IMR-90 (cell line): ENCODE measurements around the gene WDR13. TPM values are rescaled to one million over a fixed set of nuclear protein-coding genes. Genes with fewer than 3 reads are reported as not detected.

ENCODE experiments used
- ATAC-seq: fragments of 200-7000 bp; cut with Tn5 transposase; 2 replicates; pipeline ENCODE4 v1.9.1; 2020; ENCODE audit warnings: low read depth, mild to moderate bottlenecking, moderate library complexity
- BruUV-seq: library from RNA; stranded (reverse); fragments of 400-500 nt; replicated peaks from 2 replicates; lab custom pipeline; 2021; lab: Mats Ljungman, UMichigan
- CTCF ChIA-PET: fragments of 300-600 bp; formaldehyde crosslinking; extraction: SDS; loops from one replicate; lab custom pipeline; 2021; ENCODE audit warnings: antibody characterized with exemption; lab: Yijun Ruan, JAX
- POLR2A ChIA-PET: fragments of 300-600 bp; sonication (Branson Sonifier 250); formaldehyde crosslinking; loops from one replicate; lab custom pipeline; 2022; ENCODE audit warnings: antibody characterized with exemption; ENCODE audit not compliant: unreplicated experiment; lab: Charles Lee
- DNase-seq: peaks from one replicate; pipeline ENCODE4 v3.0.0; 2013
- H2AFZ ChIP-seq: replicated peaks from 2 replicates; pipeline ENCODE3; 2013; ENCODE audit warnings: low read length, mild to moderate bottlenecking; ENCODE audit not compliant: poor library complexity
- H2AK5ac ChIP-seq: 2 replicates; pipeline ENCODE4 v1.6.1; 2013; ENCODE audit warnings: low read depth, low read length, inconsistent platforms
- H2AK9ac ChIP-seq: replicated peaks from 2 replicates; pipeline ENCODE3; 2013; ENCODE audit warnings: mild to moderate bottlenecking, low read depth, low read length, moderate library complexity; ENCODE audit not compliant: poor library complexity
- H2BK120ac ChIP-seq: 2 replicates; pipeline ENCODE4 v1.6.1; 2013; ENCODE audit warnings: low read depth, low read length, inconsistent platforms
- H2BK15ac ChIP-seq: 3 replicates; pipeline ENCODE4 v1.6.1; 2013; ENCODE audit warnings: low read depth, low read length, inconsistent platforms
- H2BK20ac ChIP-seq: 2 replicates; pipeline ENCODE4 v1.6.1; 2013; ENCODE audit warnings: low read depth, mild to moderate bottlenecking, inconsistent platforms, low read length, moderate library complexity
- H2BK5ac ChIP-seq: 2 replicates; pipeline ENCODE4 v1.6.1; 2013; ENCODE audit warnings: mild to moderate bottlenecking, low read depth, low read length, inconsistent platforms; ENCODE audit not compliant: poor library complexity, severe bottlenecking
- H3K14ac ChIP-seq: replicated peaks from 2 replicates; pipeline ENCODE4 v1.6.1; 2013; ENCODE audit warnings: low read depth, low read length, inconsistent platforms
- H3K18ac ChIP-seq: 2 replicates; pipeline ENCODE4 v1.6.1; 2013; ENCODE audit warnings: low read depth, low read length, control low read depth
- H3K23ac ChIP-seq: 2 replicates; pipeline ENCODE4 v1.6.1; 2013; ENCODE audit warnings: low read depth, low read length, inconsistent platforms
- H3K27ac ChIP-seq: 2 replicates; pipeline ENCODE4 v1.5.1; 2013; ENCODE audit warnings: mild to moderate bottlenecking, control low read depth, low read length; ENCODE audit not compliant: insufficient read depth
- H3K27me3 ChIP-seq: 2 replicates; pipeline ENCODE4 v1.6.1; 2013; ENCODE audit warnings: low read length; ENCODE audit not compliant: control insufficient read depth, insufficient read depth
- H3K36me3 ChIP-seq: 2 replicates; pipeline ENCODE4 v1.6.1; 2013; ENCODE audit warnings: low read length, mixed read lengths; ENCODE audit not compliant: control insufficient read depth, insufficient read depth
- H3K4ac ChIP-seq: 2 replicates; pipeline ENCODE4 v1.6.1; 2013; ENCODE audit warnings: low read depth, low read length, inconsistent platforms
- H3K4me1 ChIP-seq: 2 replicates; pipeline ENCODE4 v1.6.1; 2013; ENCODE audit warnings: low read length, mixed read lengths; ENCODE audit not compliant: control insufficient read depth, insufficient read depth
- H3K4me2 ChIP-seq: 2 replicates; pipeline ENCODE4 v1.6.1; 2013; ENCODE audit warnings: low read depth, mild to moderate bottlenecking, control low read depth, low read length, moderate library complexity
- H3K4me3 ChIP-seq: 2 replicates; pipeline ENCODE4 v1.5.1; 2013; ENCODE audit warnings: low read depth, mild to moderate bottlenecking, control low read depth, low read length, moderate library complexity; ENCODE audit not compliant: insufficient read depth
- H3K56ac ChIP-seq: 2 replicates; pipeline ENCODE4 v1.6.1; 2013; ENCODE audit warnings: low read length, inconsistent platforms; ENCODE audit not compliant: insufficient read depth; ENCODE audit errors: extremely low read depth
- H3K79me1 ChIP-seq, 2 experiments: 2 replicates each; pipeline ENCODE4 v1.6.1; 2013; ENCODE audit warnings: low read length in 2 of 2, inconsistent platforms in 1 of 2, low read depth in 1 of 2
- H3K9ac ChIP-seq: 2 replicates; pipeline ENCODE4 v1.6.1; 2013; ENCODE audit warnings: low read depth, low read length, control low read depth
- H3K9me1 ChIP-seq: 2 replicates; pipeline ENCODE4 v1.6.1; 2013; ENCODE audit warnings: low read length, inconsistent platforms; ENCODE audit not compliant: insufficient read depth
- H3K9me3 ChIP-seq: 2 replicates; pipeline ENCODE4 v1.6.1; 2013; ENCODE audit warnings: low read length; ENCODE audit not compliant: control insufficient read depth, insufficient read depth
- H4K20me1 ChIP-seq: 2 replicates; pipeline ENCODE4 v1.6.1; 2013; ENCODE audit warnings: low read length, inconsistent platforms; ENCODE audit not compliant: insufficient read depth
- H4K5ac ChIP-seq: 2 replicates; pipeline ENCODE4 v1.6.1; 2013; ENCODE audit warnings: mild to moderate bottlenecking, low read depth, low read length, control low read depth
- H4K8ac ChIP-seq, 2 experiments: 2 replicates each; pipeline ENCODE4 v1.6.1; 2013; ENCODE audit warnings: low read depth in 2 of 2, low read length in 2 of 2, control low read depth in 1 of 2, inconsistent platforms in 1 of 2
- H4K91ac ChIP-seq: 2 replicates; pipeline ENCODE4 v1.6.1; 2013; ENCODE audit warnings: low read depth, low read length, inconsistent platforms; ENCODE audit not compliant: insufficient read depth
- BHLHE40 ChIP-seq: fragments of 150-350 bp; IDR thresholded peaks from 2 replicates; pipeline ENCODE4 v1.6.1; 2016; ENCODE audit warnings: mild to moderate bottlenecking, low read depth, low read length
- CEBPB ChIP-seq: IDR thresholded peaks from 2 replicates; pipeline ENCODE4 v1.6.1; 2012; ENCODE audit warnings: low read depth, low read length, improper control_type of control experiment
- CHD1 ChIP-seq: IDR thresholded peaks from 2 replicates; pipeline ENCODE4 v1.6.1; 2012; ENCODE audit warnings: low read depth, low read length, improper control_type of control experiment
- ELK1 ChIP-seq: fragments of 150-350 bp; IDR thresholded peaks from 2 replicates; pipeline ENCODE4 v1.6.1; 2016; ENCODE audit warnings: low read depth, mild to moderate bottlenecking, low read length, moderate library complexity, borderline replicate concordance
- FOS ChIP-seq: fragments of 150-350 bp; IDR thresholded peaks from 2 replicates; pipeline ENCODE4 v1.6.1; 2016; ENCODE audit warnings: low read depth, low read length
- MAFK ChIP-seq: IDR thresholded peaks from 2 replicates; pipeline ENCODE4 v1.6.1; 2012; ENCODE audit warnings: low read depth, low read length, improper control_type of control experiment
- MAZ ChIP-seq: IDR thresholded peaks from 2 replicates; pipeline ENCODE4 v1.6.1; 2012; ENCODE audit warnings: low read depth, mild to moderate bottlenecking, low read length, improper control_type of control experiment, moderate library complexity, borderline replicate concordance
- MXI1 ChIP-seq: IDR thresholded peaks from 2 replicates; pipeline ENCODE4 v1.6.1; 2012; ENCODE audit warnings: low read depth, mild to moderate bottlenecking, low read length, moderate library complexity, borderline replicate concordance
- NFE2L2 ChIP-seq: fragments of 150-350 bp; IDR thresholded peaks from 2 replicates; pipeline ENCODE4 v1.6.1; 2016; ENCODE audit warnings: low read depth, mild to moderate bottlenecking, low read length
- POLR2A ChIP-seq: IDR thresholded peaks from 2 replicates; pipeline ENCODE4 v1.6.1; 2012; ENCODE audit warnings: mild to moderate bottlenecking, low read depth, low read length
- RAD21 ChIP-seq: IDR thresholded peaks from 2 replicates; pipeline ENCODE4 v1.6.1; 2012; ENCODE audit warnings: low read length, improper control_type of control experiment
- RCOR1 ChIP-seq: IDR thresholded peaks from 2 replicates; pipeline ENCODE4 v1.6.1; 2012; ENCODE audit warnings: mild to moderate bottlenecking, low read length, improper control_type of control experiment; ENCODE audit not compliant: insufficient replicate concordance
- RFX5 ChIP-seq: IDR thresholded peaks from 2 replicates; pipeline ENCODE4 v1.8.0; 2012; ENCODE audit warnings: low read depth, mild to moderate bottlenecking, low read length, moderate library complexity
- SMC3 ChIP-seq: fragments of 150-350 bp; IDR thresholded peaks from 2 replicates; pipeline ENCODE4 v1.6.1; 2016; ENCODE audit warnings: low read depth, mild to moderate bottlenecking, antibody characterized with exemption, low read length, moderate library complexity
- WGBS, 2 experiments: methylation state at CpG; one replicate each; pipeline versions ENCODE4 v1.1.5 to v1.1.7; 2013; ENCODE audit warnings: missing lambda C conversion rate in 2 of 2; ENCODE audit not compliant: insufficient read length in 1 of 2; ENCODE audit errors: extremely low coverage in 2 of 2; 5-methylcytosine and 5-hydroxymethylcytosine counted together
- dilution Hi-C: fragments of 300-500 bp; cut with HindIII; formaldehyde crosslinking; loops from one replicate; pipeline ENCODE4 v1.14.3; 2018; ENCODE audit warnings: low sequenced_read_pairs; ENCODE audit not compliant: unreplicated experiment
- in situ Hi-C: fragments of 300-500 bp; cut with MboI; formaldehyde crosslinking; loops from 3 replicates; pipeline ENCODE4 v1.14.3; 2019; ENCODE audit warnings: low sequenced_read_pairs, inconsistent platforms, mixed read lengths
- intact Hi-C: fragments of 100-400 bp; cut with micrococcal nuclease; formaldehyde crosslinking; loops from 2 replicates; pipeline ENCODE4 v1.10.0; 2022
- polyA plus RNA-seq, 3 experiments: library from polyadenylated mRNA; depleted of rRNA; stranded (reverse); fragments of >200 nt; gene quantifications; 2 replicates each; pipeline ENCODE4 v1.2.3, GENCODE V29; 2012; ENCODE audit warnings: low replicate concordance in 1 of 3
- total RNA-seq: library from RNA; depleted of rRNA; stranded (reverse); fragments of >200 nt; gene quantifications from 2 replicates; pipeline ENCODE4 v1.2.3, GENCODE V29; 2012
- TF ChIP-seq, protein P1 (sequence below): fragments of 150-350 bp; IDR thresholded peaks from 2 replicates; pipeline ENCODE4 v1.6.1; 2017; ENCODE audit warnings: mild to moderate bottlenecking, antibody characterized with exemption, low read length, low read depth
- TF ChIP-seq, protein P2 (sequence below): conservative IDR thresholded peaks from 2 replicates; pipeline ENCODE4 v1.5.1; 2012; ENCODE audit warnings: mild to moderate bottlenecking, low read depth, low read length, improper control_type of control experiment

Gene WDR13
- total and polyA plus RNA-seq, 2 of the 4 experiments (the other 2 are of a cell fraction), result 62.7 to 153 TPM

DNA sequence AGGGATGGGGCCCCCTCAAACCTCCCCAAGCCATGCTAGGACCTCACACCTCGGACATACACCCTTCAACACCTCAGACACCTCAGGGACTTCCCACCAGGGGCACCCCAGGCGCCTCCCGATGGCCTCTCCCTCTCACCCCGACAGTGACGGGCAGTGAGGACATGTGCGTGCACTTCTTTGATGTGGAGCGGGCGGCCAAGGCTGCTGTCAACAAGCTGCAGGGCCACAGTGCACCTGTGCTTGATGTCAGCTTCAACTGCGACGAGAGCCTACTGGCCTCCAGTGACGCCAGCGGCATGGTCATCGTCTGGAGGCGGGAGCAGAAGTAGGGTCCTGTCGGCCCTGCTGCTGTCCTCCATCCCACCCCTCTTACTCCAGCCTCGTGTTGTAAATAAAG, 7.4 kb downstream of the WDR13 start:
- BruUV-seq, result no TSS peak

More for the DNA sequence above, 7.4 kb downstream of the WDR13 start:
- in situ Hi-C loops, result no loop called here
- Histone ChIP-seq H3K4me1 (no peaks in the 10 kb centered on the region), H2AFZ (peak overlapping the region; percentile 32), H4K5ac (no peak overlapping the region), H3K9me1 (no peaks in the 10 kb centered on the region), H4K20me1 (no peaks in the 10 kb centered on the region), H3K56ac (no peak overlapping the region), H3K27ac (no peak overlapping the region), H3K9ac (no peak overlapping the region), H2BK5ac (no peak overlapping the region), H3K4me3 (no peak overlapping the region), H4K8ac (no peak overlapping the region), H2AK5ac (no peak overlapping the region), H3K18ac (no peak overlapping the region), H3K4me2 (no peak overlapping the region), H3K9me3 (no peaks in the 10 kb centered on the region), H2BK15ac (no peak overlapping the region), H3K14ac (no peak overlapping the region), H3K4ac (no peak overlapping the region), H2BK120ac (no peak overlapping the region), H2BK20ac (no peak overlapping the region), H2AK9ac (no peak overlapping the region), H3K23ac (no peak overlapping the region), H3K36me3 (peaks cover 26% of the 10 kb centered on the region), H3K27me3 (no peaks in the 10 kb centered on the region), H3K79me1 (no peaks in the 10 kb centered on the region), H4K91ac (no peak overlapping the region)
- TF ChIP-seq POLR2A, result no peak
- no peak for TF ChIP-seq RAD21
- no peak for TF ChIP-seq MXI1
- no peak for TF ChIP-seq NFE2L2
- no peak for TF ChIP-seq MAFK
- TF ChIP-seq FOS, result no peak
- TF ChIP-seq RFX5, result no peak
- TF ChIP-seq ELK1, result no peak
- no peak for TF ChIP-seq CHD1
- TF ChIP-seq, protein P1, sequence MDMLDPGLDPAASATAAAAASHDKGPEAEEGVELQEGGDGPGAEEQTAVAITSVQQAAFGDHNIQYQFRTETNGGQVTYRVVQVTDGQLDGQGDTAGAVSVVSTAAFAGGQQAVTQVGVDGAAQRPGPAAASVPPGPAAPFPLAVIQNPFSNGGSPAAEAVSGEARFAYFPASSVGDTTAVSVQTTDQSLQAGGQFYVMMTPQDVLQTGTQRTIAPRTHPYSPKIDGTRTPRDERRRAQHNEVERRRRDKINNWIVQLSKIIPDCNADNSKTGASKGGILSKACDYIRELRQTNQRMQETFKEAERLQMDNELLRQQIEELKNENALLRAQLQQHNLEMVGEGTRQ, result no peak
- TF ChIP-seq SMC3, result no peak
- TF ChIP-seq, protein P2, sequence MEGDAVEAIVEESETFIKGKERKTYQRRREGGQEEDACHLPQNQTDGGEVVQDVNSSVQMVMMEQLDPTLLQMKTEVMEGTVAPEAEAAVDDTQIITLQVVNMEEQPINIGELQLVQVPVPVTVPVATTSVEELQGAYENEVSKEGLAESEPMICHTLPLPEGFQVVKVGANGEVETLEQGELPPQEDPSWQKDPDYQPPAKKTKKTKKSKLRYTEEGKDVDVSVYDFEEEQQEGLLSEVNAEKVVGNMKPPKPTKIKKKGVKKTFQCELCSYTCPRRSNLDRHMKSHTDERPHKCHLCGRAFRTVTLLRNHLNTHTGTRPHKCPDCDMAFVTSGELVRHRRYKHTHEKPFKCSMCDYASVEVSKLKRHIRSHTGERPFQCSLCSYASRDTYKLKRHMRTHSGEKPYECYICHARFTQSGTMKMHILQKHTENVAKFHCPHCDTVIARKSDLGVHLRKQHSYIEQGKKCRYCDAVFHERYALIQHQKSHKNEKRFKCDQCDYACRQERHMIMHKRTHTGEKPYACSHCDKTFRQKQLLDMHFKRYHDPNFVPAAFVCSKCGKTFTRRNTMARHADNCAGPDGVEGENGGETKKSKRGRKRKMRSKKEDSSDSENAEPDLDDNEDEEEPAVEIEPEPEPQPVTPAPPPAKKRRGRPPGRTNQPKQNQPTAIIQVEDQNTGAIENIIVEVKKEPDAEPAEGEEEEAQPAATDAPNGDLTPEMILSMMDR, result no peak
- no peak for TF ChIP-seq MAZ
- TF ChIP-seq CEBPB, result no peak
- no peak for TF ChIP-seq RCOR1
- no peak for TF ChIP-seq BHLHE40
- ChIA-PET CTCF (no interaction called here), POLR2A (no interaction called here)
- ATAC-seq (no peak), DNase-seq (no peak)
- WGBS, 2 experiments, result 96% methylated on average over 5 of the region's 16 CpGs; no CpG with 5 or more reads in 1 of the 2 experiments
- intact Hi-C loops, result no loop called here
- dilution Hi-C loops, result no loop called here
